SH-SY5Y (cell line): Measurements from ENCODE around the gene ACSM6.

Source experiments
- GATA2 ChIP-seq: IDR thresholded peaks from 2 replicates; pipeline ENCODE4 v1.6.1; 2011; ENCODE audit warnings: mild to moderate bottlenecking, low read depth, low read length
- GATA3 ChIP-seq: IDR thresholded peaks from 2 replicates; pipeline ENCODE4 v1.6.1; 2011; ENCODE audit warnings: low read depth, mild to moderate bottlenecking, low read length, moderate library complexity

GRCh38 chr10:95193944-95194343 is at the start of gene ACSM6:
- no peak for TF ChIP-seq GATA3
- no peak for TF ChIP-seq GATA2
